ENCODE data around the gene IZUMO1. TPM values are rescaled to one million over a fixed set of nuclear protein-coding genes. Genes with fewer than 3 reads are reported as not detected.

The IZUMO1 gene
- total and polyA plus RNA-seq, 2 donors (not counting 3 experiments of a cell fraction or from before 2014, with no cell fraction given): 0.18 to 1.2 TPM

GRCh38 chr19:48722196-48722708, 24.5 kb downstream of the IZUMO1 start:
- DNase-seq (ENCODE audit: low read depth, low spot score) (no peak), FAIRE-seq (peak; percentile 44)
- H3K9me3 ChIP-seq (replicated peaks; ENCODE audit: control insufficient read depth, insufficient read depth, low read length): no peaks in the 10 kb centered on the region
- dilution Hi-C loops (cut with MboI; ENCODE audit: extremely low pct_ligation_motif_present, low sequenced_read_pairs) (no loop called here), intact Hi-C loops (cut with micrococcal nuclease) (no loop called here)
- TF ChIP-seq MAX (IDR thresholded peaks at IDR 0.05; ENCODE audit: insufficient read depth, insufficient read length): no peak
- no peak for TF ChIP-seq CTCF (IDR thresholded peaks at IDR 0.05; ENCODE audit: extremely low read depth in 1 of 2, insufficient read depth in 1 of 2, low read depth in 1 of 2, low read length in 2 of 2)
- no peak for TF ChIP-seq POLR2AphosphoS5 (IDR thresholded peaks at IDR 0.05; ENCODE audit: insufficient read depth, low read depth, low read length)
- TF ChIP-seq EZH2 (IDR thresholded peaks at IDR 0.05; ENCODE audit: borderline replicate concordance, low read depth, low read length, severe bottlenecking): no peak
- TF ChIP-seq MYC (IDR thresholded peaks at IDR 0.05; ENCODE audit: low read depth, low read length): no peak
- no peak for TF ChIP-seq JUN (IDR thresholded peaks at IDR 0.05; ENCODE audit: borderline replicate concordance, insufficient read depth, insufficient read length, low read depth)
- no peak for TF ChIP-seq FOS (IDR thresholded peaks at IDR 0.05; ENCODE audit: borderline replicate concordance, insufficient read depth, low read length)
- no peak for TF ChIP-seq POLR2A (IDR thresholded peaks at IDR 0.05; ENCODE audit: low read depth, low read length)
- TF ChIP-seq GATA2 (IDR thresholded peaks at IDR 0.05; ENCODE audit: insufficient read depth, insufficient read length, low read depth, low read length): no peak
- H3K4me3 ChIP-seq (replicated peaks in 1 of 3; ENCODE audit: insufficient read depth in 1 of 3, low read depth in 1 of 3, low read length in 3 of 3): no peak overlapping the region
- peaks cover 5 to 25% of the 10 kb centered on the region in 2 experiments for H3K36me3 ChIP-seq (ENCODE audit: control insufficient read depth in 2 of 2, extremely low read depth in 1 of 2, insufficient read depth in 2 of 2, low read length in 2 of 2)
- no peak overlapping the region for H3K4me2 ChIP-seq (ENCODE audit: insufficient read depth, low read length)
- H3K9me1 ChIP-seq (replicated peaks; ENCODE audit: control insufficient read depth, extremely low read depth, insufficient read depth, low read length): no peaks in the 10 kb centered on the region
- ChIA-PET CTCF (no interaction called here), POLR2A (no interaction called here)
- no peak overlapping the region for H3K27ac ChIP-seq (ENCODE audit: insufficient read depth, low read depth, low read length)
- no peaks in the 10 kb centered on the region for H3K27me3 ChIP-seq (ENCODE audit: control insufficient read depth in 2 of 2, insufficient read depth in 2 of 2, low read length in 2 of 2)
- no TSS peak for BruUV-seq (replicated peaks)
- H3K9ac ChIP-seq (replicated peaks; ENCODE audit: extremely low read depth, insufficient read depth, low read length): no peak overlapping the region
- peaks cover 30% of the 10 kb centered on the region for H3K4me1 ChIP-seq (ENCODE audit: control insufficient read depth, extremely low read depth, insufficient read depth, low read length)
- H4K20me1 ChIP-seq (replicated peaks; ENCODE audit: control insufficient read depth, extremely low read depth, insufficient read depth, low read length): no peaks in the 10 kb centered on the region
- H3K79me2 ChIP-seq (ENCODE audit: control insufficient read depth, insufficient read depth, low read length): no peaks in the 10 kb centered on the region
- H2AFZ ChIP-seq (ENCODE audit: low read depth, low read length): no peak overlapping the region

All from endothelial cell of umbilical vein (primary cell).